ENCODE measurements around the gene TBX3.

- TF ChIP-seq CTCF (IDR thresholded peaks at IDR 0.05; ENCODE audit: insufficient read depth, low read depth, low read length) (no peak), EZH2 (IDR thresholded peaks at IDR 0.05; ENCODE audit: insufficient read depth, low read length) (no peak)
Observed at GRCh38 chr12:114702462-114702861, 18.5 kb upstream of the TBX3 start.
